Neural progenitor cell (in vitro differentiated cells): ENCODE measurements around the gene FOXO1. TPM values are rescaled to one million over a fixed set of nuclear protein-coding genes. Genes with fewer than 3 reads are reported as not detected.

Source experiments
- DNase-seq: peaks from one replicate; pipeline ENCODE4 v3.0.0-alpha.2; 2016; ENCODE audit warnings: low spot score
- H2AFZ ChIP-seq: fragments of 200-600 bp; sonication (generic); replicated peaks from 2 replicates; pipeline ENCODE4 v1.6.1; 2016; ENCODE audit warnings: antibody characterized with exemption
- H3F3A ChIP-seq: fragments of 200-600 bp; sonication (generic); 2 replicates; pipeline ENCODE4 v1.6.1; 2016; ENCODE audit warnings: antibody characterized with exemption, low read depth
- H3K27ac ChIP-seq: fragments of 200-600 bp; sonication (generic); 2 replicates; pipeline ENCODE4 v1.5.1; 2016; ENCODE audit warnings: mild to moderate bottlenecking
- H3K27me3 ChIP-seq: fragments of 200-600 bp; sonication (generic); 2 replicates; pipeline ENCODE4 v1.6.1; 2016; ENCODE audit warnings: mild to moderate bottlenecking, moderate library complexity
- H3K36me3 ChIP-seq: fragments of 200-600 bp; sonication (generic); 2 replicates; pipeline ENCODE4 v1.5.1; 2016
- H3K4me1 ChIP-seq: fragments of 200-600 bp; sonication (generic); 2 replicates; pipeline ENCODE4 v1.6.1; 2016; ENCODE audit warnings: mixed run types
- H3K4me2 ChIP-seq: fragments of 200-600 bp; sonication (generic); 2 replicates; pipeline ENCODE4 v1.6.1; 2016
- H3K4me3 ChIP-seq: fragments of 200-600 bp; sonication (generic); 2 replicates; pipeline ENCODE4 v1.5.1; 2016
- H3K79me2 ChIP-seq: fragments of 200-600 bp; sonication (generic); 2 replicates; pipeline ENCODE4 v1.6.1; 2016; ENCODE audit warnings: low read depth
- H3K9ac ChIP-seq: fragments of 200-600 bp; sonication (generic); 2 replicates; pipeline ENCODE4 v1.6.1; 2016
- H3K9me3 ChIP-seq: fragments of 200-600 bp; sonication (generic); 2 replicates; pipeline ENCODE4 v1.5.1; 2016; ENCODE audit warnings: low read depth
- H4K20me1 ChIP-seq: fragments of 200-600 bp; sonication (generic); 2 replicates; pipeline ENCODE4 v1.6.1; 2016; ENCODE audit warnings: low read depth
- H3K27ac Mint-ChIP-seq: 3 replicates; pipeline ENCODE4 v1.8.0; 2021; ENCODE audit warnings: mixed read lengths
- H3K27me3 Mint-ChIP-seq: 2 replicates; pipeline ENCODE4 v1.8.0; 2022; ENCODE audit warnings: low read depth, mild to moderate bottlenecking, inconsistent platforms, moderate library complexity, mixed read lengths; ENCODE audit not compliant: insufficient read depth
- H3K36me3 Mint-ChIP-seq: 3 replicates; pipeline ENCODE4 v1.8.0; 2021; ENCODE audit warnings: mixed read lengths
- H3K4me1 Mint-ChIP-seq: 3 replicates; pipeline ENCODE4 v1.8.0; 2021; ENCODE audit warnings: mixed read lengths
- H3K4me3 Mint-ChIP-seq: 3 replicates; pipeline ENCODE4 v1.8.0; 2021; ENCODE audit warnings: mild to moderate bottlenecking, moderate library complexity, mixed read lengths
- H3K9me3 Mint-ChIP-seq: 3 replicates; pipeline ENCODE4 v1.8.0; 2020; ENCODE audit warnings: mixed read lengths
- EZH2 ChIP-seq: fragments of 200-600 bp; sonication (generic); IDR thresholded peaks from 2 replicates; pipeline ENCODE4 v1.6.1; 2017; ENCODE audit warnings: antibody characterized with exemption, mild to moderate bottlenecking, moderate library complexity
- EZH2phosphoT487 ChIP-seq: fragments of 200-600 bp; sonication (generic); IDR thresholded peaks from 2 replicates; pipeline ENCODE4 v1.6.1; 2017; ENCODE audit warnings: antibody characterized with exemption
- total RNA-seq: library from RNA; depleted of rRNA; stranded (reverse); fragments of >200 nt; gene quantifications from 2 replicates; pipeline ENCODE4 v1.2.3, GENCODE V29; 2015; ENCODE audit warnings: low replicate concordance
- TF ChIP-seq, protein P1 (sequence below): fragments of 200-600 bp; sonication (generic); IDR thresholded peaks from 2 replicates; pipeline ENCODE4 v1.5.1; 2017; ENCODE audit warnings: antibody characterized with exemption, mild to moderate bottlenecking

FOXO1 gene
- total RNA-seq, 1 donor from 2014 or later: 3.7 TPM

- no peak for TF ChIP-seq EZH2phosphoT487
- TF ChIP-seq EZH2: no peak
- TF ChIP-seq, protein P1, sequence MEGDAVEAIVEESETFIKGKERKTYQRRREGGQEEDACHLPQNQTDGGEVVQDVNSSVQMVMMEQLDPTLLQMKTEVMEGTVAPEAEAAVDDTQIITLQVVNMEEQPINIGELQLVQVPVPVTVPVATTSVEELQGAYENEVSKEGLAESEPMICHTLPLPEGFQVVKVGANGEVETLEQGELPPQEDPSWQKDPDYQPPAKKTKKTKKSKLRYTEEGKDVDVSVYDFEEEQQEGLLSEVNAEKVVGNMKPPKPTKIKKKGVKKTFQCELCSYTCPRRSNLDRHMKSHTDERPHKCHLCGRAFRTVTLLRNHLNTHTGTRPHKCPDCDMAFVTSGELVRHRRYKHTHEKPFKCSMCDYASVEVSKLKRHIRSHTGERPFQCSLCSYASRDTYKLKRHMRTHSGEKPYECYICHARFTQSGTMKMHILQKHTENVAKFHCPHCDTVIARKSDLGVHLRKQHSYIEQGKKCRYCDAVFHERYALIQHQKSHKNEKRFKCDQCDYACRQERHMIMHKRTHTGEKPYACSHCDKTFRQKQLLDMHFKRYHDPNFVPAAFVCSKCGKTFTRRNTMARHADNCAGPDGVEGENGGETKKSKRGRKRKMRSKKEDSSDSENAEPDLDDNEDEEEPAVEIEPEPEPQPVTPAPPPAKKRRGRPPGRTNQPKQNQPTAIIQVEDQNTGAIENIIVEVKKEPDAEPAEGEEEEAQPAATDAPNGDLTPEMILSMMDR: no peak
- H3K79me2 ChIP-seq: no peaks in the 10 kb centered on the region
Observed at GRCh38 chr13:40522282-40522681, 144.2 kb downstream of the FOXO1 start.

DNA sequence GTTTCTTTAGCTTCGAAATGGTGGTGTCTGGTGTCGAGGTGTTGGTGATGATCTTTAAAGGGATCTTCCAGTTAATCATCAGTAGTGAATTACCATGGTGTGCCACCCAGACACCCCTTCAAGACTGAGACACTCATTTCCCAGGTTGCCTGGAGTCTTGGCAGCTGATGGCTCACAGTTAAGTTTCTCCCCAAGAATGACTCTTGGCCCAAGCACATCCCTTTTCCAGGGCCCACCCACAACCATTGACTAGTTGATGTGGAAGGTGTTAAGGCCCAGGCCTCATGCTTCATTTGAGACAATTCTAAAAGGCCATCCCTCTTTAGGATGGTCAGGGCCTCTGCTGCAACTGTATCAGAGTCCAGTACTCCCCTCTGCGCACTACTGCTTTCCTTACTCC is 145.5 kb downstream of the FOXO1 start:
- Histone ChIP-seq H2AFZ (no peak overlapping the region), H3K4me1 (no peaks in the 10 kb centered on the region), H3K4me2 (no peak overlapping the region), H3K4me3 (no peak overlapping the region), H3F3A (no peaks in the 10 kb centered on the region), H3K36me3 (no peaks in the 10 kb centered on the region), H3K9me3 (no peaks in the 10 kb centered on the region), H3K79me2 (no peaks in the 10 kb centered on the region), H3K27ac (no peak overlapping the region), H3K27me3 (no peaks in the 10 kb centered on the region), H3K9ac (no peak overlapping the region), H4K20me1 (no peaks in the 10 kb centered on the region)
- Mint-ChIP-seq H3K4me3 (no peak overlapping the region), H3K4me1 (peaks cover 15% of the 10 kb centered on the region), H3K9me3 (no peaks in the 10 kb centered on the region), H3K27ac (no peak overlapping the region), H3K27me3 (peaks cover 2% of the 10 kb centered on the region), H3K36me3 (no peaks in the 10 kb centered on the region)
- TF ChIP-seq EZH2phosphoT487 (no peak), EZH2 (no peak)
- TF ChIP-seq, protein P1: no peak
- DNase-seq: no peak

More at GRCh38 chr13:40522282-40522681, 144.2 kb downstream of the FOXO1 start:
- Histone ChIP-seq H3K9me3 (no peaks in the 10 kb centered on the region), H3F3A (no peaks in the 10 kb centered on the region), H3K4me1 (no peaks in the 10 kb centered on the region), H3K9ac (no peak overlapping the region), H3K4me3 (no peak overlapping the region), H3K27me3 (no peaks in the 10 kb centered on the region), H2AFZ (no peak overlapping the region), H4K20me1 (no peaks in the 10 kb centered on the region), H3K27ac (no peak overlapping the region), H3K4me2 (no peak overlapping the region), H3K36me3 (no peaks in the 10 kb centered on the region)
- H3K4me1 Mint-ChIP-seq: peaks cover 8% of the 10 kb centered on the region
- H3K9me3 Mint-ChIP-seq: no peaks in the 10 kb centered on the region
- no peak for DNase-seq
- no peaks in the 10 kb centered on the region for H3K36me3 Mint-ChIP-seq
- no peak overlapping the region for H3K4me3 Mint-ChIP-seq
- peaks cover 2% of the 10 kb centered on the region for H3K27me3 Mint-ChIP-seq
- no peak overlapping the region for H3K27ac Mint-ChIP-seq

GRCh38 chr13:40519637-40520036 is 146.8 kb downstream of the FOXO1 start:
- Mint-ChIP-seq H3K36me3 (no peaks in the 10 kb centered on the region), H3K9me3 (no peaks in the 10 kb centered on the region), H3K4me3 (no peak overlapping the region), H3K4me1 (peaks cover 15% of the 10 kb centered on the region), H3K27ac (no peak overlapping the region), H3K27me3 (peaks cover 2% of the 10 kb centered on the region)
- TF ChIP-seq, protein P1: no peak
- TF ChIP-seq EZH2 (no peak), EZH2phosphoT487 (no peak)
- H3K27me3 ChIP-seq: no peaks in the 10 kb centered on the region
- H3K9ac ChIP-seq: no peak overlapping the region
- no peak overlapping the region for H2AFZ ChIP-seq
- no peak overlapping the region for H3K27ac ChIP-seq
- H3K36me3 ChIP-seq: no peaks in the 10 kb centered on the region
- H3K9me3 ChIP-seq: no peaks in the 10 kb centered on the region
- no peaks in the 10 kb centered on the region for H3K4me1 ChIP-seq
- H3F3A ChIP-seq: no peaks in the 10 kb centered on the region
- no peak overlapping the region for H3K4me3 ChIP-seq
- no peaks in the 10 kb centered on the region for H3K79me2 ChIP-seq
- H4K20me1 ChIP-seq: no peaks in the 10 kb centered on the region
- DNase-seq: no peak
- H3K4me2 ChIP-seq: no peak overlapping the region
